Colonic mucosa (tissue), 4 donors: ENCODE data around the gene LHX6. TPM values are rescaled to one million over a fixed set of nuclear protein-coding genes. Genes with fewer than 3 reads are reported as not detected.

Experiments used
- DNase-seq: peaks from one replicate; pipeline ENCODE4 v3.0.0-alpha.2; 2020
- H3K27ac ChIP-seq: fragments of 200-600 bp; one replicate; pipeline ENCODE4 v1.8.0; 2021
- H3K27me3 ChIP-seq: fragments of 200-600 bp; one replicate; pipeline ENCODE4 v1.8.0; 2021
- H3K36me3 ChIP-seq: fragments of 200-600 bp; one replicate; pipeline ENCODE4 v1.8.0; 2021
- H3K4me1 ChIP-seq: fragments of 200-600 bp; one replicate; pipeline ENCODE4 v1.8.0; 2021; ENCODE audit warnings: mild to moderate bottlenecking
- H3K4me3 ChIP-seq: fragments of 200-600 bp; one replicate; pipeline ENCODE4 v1.8.0; 2021
- H3K9ac ChIP-seq, 2 donors: one replicate each; pipeline ENCODE4 v1.7.0; 2013; ENCODE audit warnings: control low read depth in 2 of 2, low read depth in 2 of 2, low read length in 2 of 2
- H3K9me3 ChIP-seq: fragments of 200-600 bp; one replicate; pipeline ENCODE4 v1.8.0; 2021
- CTCF ChIP-seq: fragments of 200-600 bp; IDR thresholded peaks from one replicate; pipeline ENCODE4 v1.8.0; 2022; ENCODE audit warnings: antibody characterized with exemption, mild to moderate bottlenecking
- intact Hi-C: fragments of 100-400 bp; cut with DNase I; formaldehyde crosslinking; loops from one replicate; pipeline ENCODE4 v1.14.1; 2022
- total RNA-seq, 2 donors: library from RNA; stranded (reverse); fragmentation: NEBNext Ultra II Directional in 1 of 2; extraction: Animal tissue kit (Norgen Biotek cat#: 25700) in 1 of 2; gene quantifications; one replicate each; pipeline ENCODE4 v1.2.1, GENCODE V29; 2021
- donor health status: healthy.
- donor health status: DM: no; HTN: no; CAD: no.
- donor health status: DM: no; HTN: no; CAD: no.

LHX6 gene
- total RNA-seq, 2 donors from 2014 or later: 1.1 to 1.2 TPM

- no peak for TF ChIP-seq CTCF
- no peak for DNase-seq
- no peaks in the 10 kb centered on the region for H3K4me1 ChIP-seq
- no peaks in the 10 kb centered on the region for H3K36me3 ChIP-seq
- no peak overlapping the region for H3K9ac ChIP-seq
- no peak overlapping the region for H3K27ac ChIP-seq
- intact Hi-C loops: no loop called here
- peaks cover 80% of the 10 kb centered on the region for H3K27me3 ChIP-seq
- H3K9me3 ChIP-seq: no peaks in the 10 kb centered on the region
- no peak overlapping the region for H3K4me3 ChIP-seq
These were observed 1.8 kb downstream of the LHX6 start for GRCh38 chr9:122226758-122227574.

- H3K27ac ChIP-seq: no peak overlapping the region
- no peaks in the 10 kb centered on the region for H3K9me3 ChIP-seq
- H3K36me3 ChIP-seq: no peaks in the 10 kb centered on the region
- H3K4me3 ChIP-seq: no peak overlapping the region
- peaks cover 86% of the 10 kb centered on the region for H3K27me3 ChIP-seq
- intact Hi-C loops: no loop called here
- TF ChIP-seq CTCF: no peak
- H3K9ac ChIP-seq: no peak overlapping the region
- H3K4me1 ChIP-seq: no peaks in the 10 kb centered on the region
- no peak for DNase-seq
These were observed 2.5 kb downstream of the LHX6 start for GRCh38 chr9:122226142-122226757.

- peaks cover 91% of the 10 kb centered on the region for H3K27me3 ChIP-seq
- DNase-seq: no peak
These were observed 3.2 kb downstream of the LHX6 start for GRCh38 chr9:122225312-122226141.

GRCh38 chr9:122223435-122223834 is 5.3 kb downstream of the LHX6 start:
- Histone ChIP-seq H3K9ac (no peak overlapping the region), H3K27ac (no peak overlapping the region), H3K4me1 (peaks cover 4% of the 10 kb centered on the region), H3K9me3 (no peaks in the 10 kb centered on the region), H3K27me3 (peaks cover 93% of the 10 kb centered on the region), H3K4me3 (no peak overlapping the region), H3K36me3 (no peaks in the 10 kb centered on the region)
- intact Hi-C loops: no loop called here
- no peak for DNase-seq
- no peak for TF ChIP-seq CTCF

More at GRCh38 chr9:122225312-122226141, 3.2 kb downstream of the LHX6 start:
- intact Hi-C loops: no loop called here
- Histone ChIP-seq H3K9ac (no peak overlapping the region), H3K27ac (no peak overlapping the region), H3K4me1 (no peaks in the 10 kb centered on the region), H3K4me3 (no peak overlapping the region), H3K9me3 (no peaks in the 10 kb centered on the region), H3K36me3 (no peaks in the 10 kb centered on the region)
- TF ChIP-seq CTCF: no peak

- Histone ChIP-seq H3K27ac (no peak overlapping the region), H3K9me3 (no peaks in the 10 kb centered on the region), H3K4me3 (no peak overlapping the region), H3K9ac (no peak overlapping the region), H3K4me1 (peaks cover 4% of the 10 kb centered on the region), H3K27me3 (peaks cover 93% of the 10 kb centered on the region), H3K36me3 (no peaks in the 10 kb centered on the region)
- no peak for DNase-seq
- TF ChIP-seq CTCF: no peak
- intact Hi-C loops: no loop called here
These were observed 6.0 kb downstream of the LHX6 start for GRCh38 chr9:122222791-122223190.
